A673 (cell line): ENCODE results near the gene ABCG1. TPM values are rescaled to one million over a fixed set of nuclear protein-coding genes. Genes with fewer than 3 reads are reported as not detected.

Source experiments
- BruUV-seq: library from RNA; stranded (reverse); fragments of 400-500 nt; replicated peaks from 2 replicates; lab custom pipeline; 2021; lab: Mats Ljungman, UMichigan
- CTCF ChIA-PET: fragments of 300-600 bp; sonication (Branson Sonifier 250); formaldehyde crosslinking; loops from one replicate; lab custom pipeline; 2022; ENCODE audit warnings: antibody characterized with exemption; lab: Charles Lee
- POLR2A ChIA-PET: fragments of 300-600 bp; sonication (Branson Sonifier 250); formaldehyde crosslinking; loops from one replicate; lab custom pipeline; 2022; ENCODE audit warnings: antibody characterized with exemption; ENCODE audit not compliant: low non-redundant PET; lab: Charles Lee
- DNase-seq: peaks from one replicate; pipeline ENCODE4 v3.0.0-alpha.2; 2015; ENCODE audit warnings: low spot score
- H3K27ac ChIP-seq: fragments of 200-600 bp; sonication (generic); 2 replicates; pipeline ENCODE4 v1.5.1; 2016; ENCODE audit warnings: mixed run types, low read depth, mild to moderate bottlenecking, mixed read lengths, antibody characterized with exemption, low read length; ENCODE audit not compliant: poor library complexity, severe bottlenecking
- H3K27me3 ChIP-seq: fragments of 200-600 bp; sonication (generic); replicated peaks from 2 replicates; pipeline ENCODE4 v1.6.1; 2017; ENCODE audit warnings: mixed run types, low read depth, mild to moderate bottlenecking, mixed read lengths, antibody characterized with exemption, low read length; ENCODE audit not compliant: insufficient read depth, poor library complexity
- H3K36me3 ChIP-seq: fragments of 200-600 bp; sonication (generic); 2 replicates; pipeline ENCODE4 v1.6.1; 2016; ENCODE audit warnings: mixed run types, mild to moderate bottlenecking, mixed read lengths, antibody characterized with exemption, low read length; ENCODE audit not compliant: insufficient read depth, poor library complexity, severe bottlenecking
- H3K4me1 ChIP-seq: fragments of 200-600 bp; sonication (generic); 2 replicates; pipeline ENCODE4 v1.6.1; 2017; ENCODE audit warnings: mixed run types, mild to moderate bottlenecking, mixed read lengths, antibody characterized with exemption, low read length; ENCODE audit not compliant: insufficient read depth, poor library complexity, severe bottlenecking
- H3K4me3 ChIP-seq: fragments of 200-600 bp; sonication (generic); 2 replicates; pipeline ENCODE4 v1.5.1; 2016; ENCODE audit warnings: low read depth, mixed run types, mild to moderate bottlenecking, mixed read lengths, low read length; ENCODE audit not compliant: poor library complexity, severe bottlenecking
- H3K9me3 ChIP-seq: fragments of 200-600 bp; sonication (generic); 2 replicates; pipeline ENCODE4 v1.6.1; 2016; ENCODE audit warnings: mixed run types, low read depth, mild to moderate bottlenecking, mixed read lengths, antibody characterized with exemption, low read length; ENCODE audit not compliant: poor library complexity, severe bottlenecking
- EZH2 ChIP-seq: fragments of 200-600 bp; sonication (generic); IDR thresholded peaks from 2 replicates; pipeline ENCODE4 v1.6.1; 2017; ENCODE audit warnings: borderline replicate concordance, low read depth, mild to moderate bottlenecking, mixed read lengths, antibody characterized with exemption, low read length; ENCODE audit not compliant: poor library complexity, severe bottlenecking
- intact Hi-C: fragments of 100-400 bp; cut with micrococcal nuclease; formaldehyde crosslinking; loops from one replicate; pipeline ENCODE4 v1.10.0; 2022; ENCODE audit not compliant: unreplicated experiment
- total RNA-seq: library from RNA; stranded (reverse); gene quantifications from 2 replicates; pipeline ENCODE4 v1.2.3, GENCODE V29; 2021
- TF ChIP-seq, protein P1 (sequence below): fragments of 300-800, 200-600 bp; sonication (generic); conservative IDR thresholded peaks from 2 replicates; pipeline ENCODE4 v1.5.1; 2017; ENCODE audit warnings: low read depth, mild to moderate bottlenecking, antibody characterized with exemption, low read length, moderate library complexity, mixed read lengths

ABCG1 gene
- total RNA-seq, 1 experiment from 2014 or later = 3.4 TPM

GRCh38 chr21:42193131-42193671, 25.7 kb upstream of the ABCG1 start:
- no peaks in the 10 kb centered on the region for H3K36me3 ChIP-seq
- ChIA-PET POLR2A (no interaction called here), CTCF (no interaction called here)
- BruUV-seq = no TSS peak
- DNase-seq = no peak
- H3K9me3 ChIP-seq = no peaks in the 10 kb centered on the region
- no peaks in the 10 kb centered on the region for H3K4me1 ChIP-seq
- intact Hi-C loops = no loop called here
- no peaks in the 10 kb centered on the region for H3K27me3 ChIP-seq
- no peak overlapping the region for H3K27ac ChIP-seq
- TF ChIP-seq EZH2 = no peak
- TF ChIP-seq, protein P1, sequence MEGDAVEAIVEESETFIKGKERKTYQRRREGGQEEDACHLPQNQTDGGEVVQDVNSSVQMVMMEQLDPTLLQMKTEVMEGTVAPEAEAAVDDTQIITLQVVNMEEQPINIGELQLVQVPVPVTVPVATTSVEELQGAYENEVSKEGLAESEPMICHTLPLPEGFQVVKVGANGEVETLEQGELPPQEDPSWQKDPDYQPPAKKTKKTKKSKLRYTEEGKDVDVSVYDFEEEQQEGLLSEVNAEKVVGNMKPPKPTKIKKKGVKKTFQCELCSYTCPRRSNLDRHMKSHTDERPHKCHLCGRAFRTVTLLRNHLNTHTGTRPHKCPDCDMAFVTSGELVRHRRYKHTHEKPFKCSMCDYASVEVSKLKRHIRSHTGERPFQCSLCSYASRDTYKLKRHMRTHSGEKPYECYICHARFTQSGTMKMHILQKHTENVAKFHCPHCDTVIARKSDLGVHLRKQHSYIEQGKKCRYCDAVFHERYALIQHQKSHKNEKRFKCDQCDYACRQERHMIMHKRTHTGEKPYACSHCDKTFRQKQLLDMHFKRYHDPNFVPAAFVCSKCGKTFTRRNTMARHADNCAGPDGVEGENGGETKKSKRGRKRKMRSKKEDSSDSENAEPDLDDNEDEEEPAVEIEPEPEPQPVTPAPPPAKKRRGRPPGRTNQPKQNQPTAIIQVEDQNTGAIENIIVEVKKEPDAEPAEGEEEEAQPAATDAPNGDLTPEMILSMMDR = no peak
- H3K4me3 ChIP-seq = no peak overlapping the region

DNA sequence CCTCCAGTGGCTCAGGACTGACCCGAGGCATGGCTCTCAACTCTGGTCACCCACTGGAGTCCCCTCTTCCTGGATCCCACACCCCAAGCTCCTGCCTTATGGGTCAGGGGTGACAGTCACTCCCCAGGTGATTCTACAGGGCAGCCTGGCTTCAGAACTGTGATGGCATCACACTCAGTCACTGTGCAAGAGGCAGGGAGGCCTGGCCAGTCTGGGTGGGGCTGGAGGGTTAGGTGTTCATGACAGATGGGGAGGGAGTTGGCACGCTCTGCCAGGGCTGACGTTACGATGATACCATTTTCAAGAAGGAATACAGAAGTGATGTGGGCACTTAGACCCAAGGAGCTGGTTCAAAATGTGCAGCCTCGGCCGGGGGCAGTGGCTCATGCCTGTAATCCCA, 25.2 kb upstream of the ABCG1 start:
- intact Hi-C loops = no loop called here
- ChIA-PET POLR2A (interaction anchor here (0.6 kb wide), 1 partner anchor 27 kb away, joined by 3 read pairs; no protein-coding TSS in a partner anchor), CTCF (no interaction called here)

DNA sequence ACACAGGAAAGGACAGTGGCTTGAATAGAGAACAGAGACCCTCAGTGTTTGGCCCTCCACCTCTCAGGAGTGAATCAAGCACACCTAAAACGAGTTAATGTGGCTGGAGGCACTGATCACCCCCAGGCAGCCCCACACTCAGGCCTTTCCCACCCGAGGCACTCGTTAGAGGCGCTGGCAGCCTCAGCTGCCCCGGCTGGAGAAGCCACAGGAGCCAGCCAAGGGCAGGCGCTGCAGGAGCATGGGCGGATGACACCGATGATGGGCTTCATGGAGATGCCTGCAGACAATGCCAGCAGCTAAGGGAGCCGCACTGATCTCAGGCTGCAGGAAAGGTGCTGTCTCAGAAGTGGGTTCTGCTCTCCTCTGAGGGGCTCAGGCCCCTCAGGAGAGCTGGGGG, 24.1 kb upstream of the ABCG1 start:
- TF ChIP-seq, protein P1 = no peak
- TF ChIP-seq EZH2 = no peak
- Histone ChIP-seq H3K27me3 (no peaks in the 10 kb centered on the region), H3K4me3 (no peak overlapping the region), H3K36me3 (no peaks in the 10 kb centered on the region), H3K9me3 (no peaks in the 10 kb centered on the region), H3K27ac (no peak overlapping the region), H3K4me1 (peaks cover 14% of the 10 kb centered on the region)
- POLR2A ChIA-PET = no interaction called here
- CTCF ChIA-PET = no interaction called here
- no TSS peak for BruUV-seq
- intact Hi-C loops = no loop called here
- DNase-seq = no peak

More for the DNA sequence above, 25.2 kb upstream of the ABCG1 start:
- no peak overlapping the region for H3K27ac ChIP-seq
- H3K4me3 ChIP-seq = no peak overlapping the region
- H3K4me1 ChIP-seq = peaks cover 3% of the 10 kb centered on the region
- BruUV-seq = no TSS peak
- H3K27me3 ChIP-seq = no peaks in the 10 kb centered on the region
- no peaks in the 10 kb centered on the region for H3K9me3 ChIP-seq
- TF ChIP-seq EZH2 = no peak
- TF ChIP-seq, protein P1 = no peak
- no peak for DNase-seq
- H3K36me3 ChIP-seq = no peaks in the 10 kb centered on the region
